ENCODE data around the gene MARCHF2. TPM values are rescaled to one million over a fixed set of nuclear protein-coding genes. Genes with fewer than 3 reads are reported as not detected.

Gene MARCHF2
- polyA plus RNA-seq, 1 donor from 2014 or later: 67.9 TPM

DNA sequence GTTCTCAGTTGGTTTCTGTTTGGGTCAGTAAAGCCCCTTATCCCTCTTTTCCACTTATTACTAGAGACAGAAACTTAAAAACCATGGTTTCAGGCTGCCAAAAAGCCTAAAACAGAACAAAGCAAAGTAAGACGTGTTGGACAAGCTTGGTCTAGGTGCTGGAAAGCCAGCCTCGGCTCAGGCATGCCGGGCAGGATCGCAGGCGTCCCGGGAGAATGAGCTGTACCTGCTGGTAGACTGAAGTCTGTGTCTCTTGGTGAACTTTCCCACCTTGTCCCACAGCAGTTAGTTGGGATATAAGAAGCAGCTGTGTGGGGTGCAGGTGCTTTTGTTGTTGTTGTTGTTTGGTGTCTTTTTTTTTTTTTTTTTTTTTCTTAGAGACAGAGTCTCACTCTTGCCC lies 68.5 kb downstream of the MARCHF2 start:
- Histone ChIP-seq H3K27me3 (ENCODE audit: insufficient read depth, low read depth, low read length) (no peaks in the 10 kb centered on the region), H3K9ac (ENCODE audit: low read length) (no peak overlapping the region), H2AFZ (ENCODE audit: low read depth, low read length) (no peak overlapping the region), H3K9me2 (ENCODE audit: insufficient read depth, low read length) (no peaks in the 10 kb centered on the region), H3K4me3 (ENCODE audit: low read length) (no peak overlapping the region), H3F3A (ENCODE audit: insufficient read depth, low read length, poor library complexity, severe bottlenecking) (no peaks in the 10 kb centered on the region), H3K4me2 (ENCODE audit: low read length) (no peak overlapping the region), H4K20me1 (ENCODE audit: insufficient read depth) (peaks cover 25% of the 10 kb centered on the region), H3K9me3 (ENCODE audit: low read length) (no peaks in the 10 kb centered on the region), H3K79me2 (replicated peaks; ENCODE audit: insufficient read depth, low read length) (peaks cover 40% of the 10 kb centered on the region), H3K36me3 (ENCODE audit: insufficient read depth, low read length) (peaks cover 9% of the 10 kb centered on the region), H3K27ac (ENCODE audit: low read length) (no peak overlapping the region)
- TF ChIP-seq, protein P1, sequence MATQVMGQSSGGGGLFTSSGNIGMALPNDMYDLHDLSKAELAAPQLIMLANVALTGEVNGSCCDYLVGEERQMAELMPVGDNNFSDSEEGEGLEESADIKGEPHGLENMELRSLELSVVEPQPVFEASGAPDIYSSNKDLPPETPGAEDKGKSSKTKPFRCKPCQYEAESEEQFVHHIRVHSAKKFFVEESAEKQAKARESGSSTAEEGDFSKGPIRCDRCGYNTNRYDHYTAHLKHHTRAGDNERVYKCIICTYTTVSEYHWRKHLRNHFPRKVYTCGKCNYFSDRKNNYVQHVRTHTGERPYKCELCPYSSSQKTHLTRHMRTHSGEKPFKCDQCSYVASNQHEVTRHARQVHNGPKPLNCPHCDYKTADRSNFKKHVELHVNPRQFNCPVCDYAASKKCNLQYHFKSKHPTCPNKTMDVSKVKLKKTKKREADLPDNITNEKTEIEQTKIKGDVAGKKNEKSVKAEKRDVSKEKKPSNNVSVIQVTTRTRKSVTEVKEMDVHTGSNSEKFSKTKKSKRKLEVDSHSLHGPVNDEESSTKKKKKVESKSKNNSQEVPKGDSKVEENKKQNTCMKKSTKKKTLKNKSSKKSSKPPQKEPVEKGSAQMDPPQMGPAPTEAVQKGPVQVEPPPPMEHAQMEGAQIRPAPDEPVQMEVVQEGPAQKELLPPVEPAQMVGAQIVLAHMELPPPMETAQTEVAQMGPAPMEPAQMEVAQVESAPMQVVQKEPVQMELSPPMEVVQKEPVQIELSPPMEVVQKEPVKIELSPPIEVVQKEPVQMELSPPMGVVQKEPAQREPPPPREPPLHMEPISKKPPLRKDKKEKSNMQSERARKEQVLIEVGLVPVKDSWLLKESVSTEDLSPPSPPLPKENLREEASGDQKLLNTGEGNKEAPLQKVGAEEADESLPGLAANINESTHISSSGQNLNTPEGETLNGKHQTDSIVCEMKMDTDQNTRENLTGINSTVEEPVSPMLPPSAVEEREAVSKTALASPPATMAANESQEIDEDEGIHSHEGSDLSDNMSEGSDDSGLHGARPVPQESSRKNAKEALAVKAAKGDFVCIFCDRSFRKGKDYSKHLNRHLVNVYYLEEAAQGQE (IDR thresholded peaks at IDR 0.05; ENCODE audit: borderline replicate concordance): no peak
- TF ChIP-seq SMC3 (conservative IDR thresholded peaks at IDR 0.05; ENCODE audit: poor library complexity) (no peak), TAF1 (IDR thresholded peaks at IDR 0.05; ENCODE audit: low read depth) (no peak), POLR2AphosphoS5 (IDR thresholded peaks at IDR 0.05) (no peak), RAD21 (conservative IDR thresholded peaks at IDR 0.05) (no peak), EZH2 (IDR thresholded peaks at IDR 0.05; ENCODE audit: borderline replicate concordance, insufficient read depth, low read length, poor library complexity, severe bottlenecking) (no peak), EP300 (conservative IDR thresholded peaks at IDR 0.05; ENCODE audit: poor library complexity, severe bottlenecking) (no peak), MXI1 (conservative IDR thresholded peaks at IDR 0.05; ENCODE audit: poor library complexity, severe bottlenecking) (no peak)
- TF ChIP-seq, protein P2, sequence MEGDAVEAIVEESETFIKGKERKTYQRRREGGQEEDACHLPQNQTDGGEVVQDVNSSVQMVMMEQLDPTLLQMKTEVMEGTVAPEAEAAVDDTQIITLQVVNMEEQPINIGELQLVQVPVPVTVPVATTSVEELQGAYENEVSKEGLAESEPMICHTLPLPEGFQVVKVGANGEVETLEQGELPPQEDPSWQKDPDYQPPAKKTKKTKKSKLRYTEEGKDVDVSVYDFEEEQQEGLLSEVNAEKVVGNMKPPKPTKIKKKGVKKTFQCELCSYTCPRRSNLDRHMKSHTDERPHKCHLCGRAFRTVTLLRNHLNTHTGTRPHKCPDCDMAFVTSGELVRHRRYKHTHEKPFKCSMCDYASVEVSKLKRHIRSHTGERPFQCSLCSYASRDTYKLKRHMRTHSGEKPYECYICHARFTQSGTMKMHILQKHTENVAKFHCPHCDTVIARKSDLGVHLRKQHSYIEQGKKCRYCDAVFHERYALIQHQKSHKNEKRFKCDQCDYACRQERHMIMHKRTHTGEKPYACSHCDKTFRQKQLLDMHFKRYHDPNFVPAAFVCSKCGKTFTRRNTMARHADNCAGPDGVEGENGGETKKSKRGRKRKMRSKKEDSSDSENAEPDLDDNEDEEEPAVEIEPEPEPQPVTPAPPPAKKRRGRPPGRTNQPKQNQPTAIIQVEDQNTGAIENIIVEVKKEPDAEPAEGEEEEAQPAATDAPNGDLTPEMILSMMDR (IDR thresholded peaks at IDR 0.05; ENCODE audit: poor library complexity, severe bottlenecking): no peak

DNA sequence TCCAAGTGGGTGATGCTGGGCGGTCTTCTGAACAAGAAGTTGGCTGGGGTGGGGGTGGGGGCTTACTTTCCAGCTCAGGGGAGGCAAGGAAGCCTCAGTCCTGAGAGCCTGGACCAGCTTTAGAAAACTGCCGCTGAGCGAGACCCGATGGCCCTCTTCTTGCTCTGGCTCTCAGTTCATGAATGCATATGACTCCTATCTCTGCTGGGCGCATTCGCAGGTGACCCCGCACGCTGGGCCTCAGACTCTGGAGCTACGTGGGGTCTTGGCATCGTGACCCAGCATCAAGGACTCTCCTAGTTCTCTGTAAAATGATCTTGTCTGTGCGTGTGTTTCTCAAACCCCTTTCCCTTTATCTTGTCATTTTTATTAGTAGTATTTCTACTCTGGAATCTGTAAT lies 69.6 kb downstream of the MARCHF2 start:
- no peak overlapping the region for H3K4me3 ChIP-seq (ENCODE audit: low read length)
- peaks cover 25% of the 10 kb centered on the region for H4K20me1 ChIP-seq (ENCODE audit: insufficient read depth)
- no peak overlapping the region for H3K9ac ChIP-seq (ENCODE audit: low read length)
- no peaks in the 10 kb centered on the region for H3K9me2 ChIP-seq (ENCODE audit: insufficient read depth, low read length)
- no peaks in the 10 kb centered on the region for H3F3A ChIP-seq (ENCODE audit: insufficient read depth, low read length, poor library complexity, severe bottlenecking)
- peaks cover 36% of the 10 kb centered on the region for H3K79me2 ChIP-seq (replicated peaks; ENCODE audit: insufficient read depth, low read length)
- no peak overlapping the region for H3K27ac ChIP-seq (ENCODE audit: low read length)
- H3K27me3 ChIP-seq (ENCODE audit: insufficient read depth, low read depth, low read length): no peaks in the 10 kb centered on the region
- H2AFZ ChIP-seq (ENCODE audit: low read depth, low read length): no peak overlapping the region
- H3K4me2 ChIP-seq (ENCODE audit: low read length): no peak overlapping the region
- H3K9me3 ChIP-seq (ENCODE audit: low read length): no peaks in the 10 kb centered on the region
- peaks cover 9% of the 10 kb centered on the region for H3K36me3 ChIP-seq (ENCODE audit: insufficient read depth, low read length)
- TF ChIP-seq, protein P2 (IDR thresholded peaks at IDR 0.05; ENCODE audit: poor library complexity, severe bottlenecking): no peak
- TF ChIP-seq, protein P1 (IDR thresholded peaks at IDR 0.05; ENCODE audit: borderline replicate concordance): no peak
- TF ChIP-seq SMC3 (conservative IDR thresholded peaks at IDR 0.05; ENCODE audit: poor library complexity): no peak
- TF ChIP-seq RAD21 (conservative IDR thresholded peaks at IDR 0.05): no peak
- TF ChIP-seq TAF1 (IDR thresholded peaks at IDR 0.05; ENCODE audit: low read depth): no peak
- TF ChIP-seq EZH2 (IDR thresholded peaks at IDR 0.05; ENCODE audit: borderline replicate concordance, insufficient read depth, low read length, poor library complexity, severe bottlenecking): no peak
- no peak for TF ChIP-seq EP300 (conservative IDR thresholded peaks at IDR 0.05; ENCODE audit: poor library complexity, severe bottlenecking)
- TF ChIP-seq POLR2AphosphoS5 (IDR thresholded peaks at IDR 0.05): no peak
- no peak for TF ChIP-seq MXI1 (conservative IDR thresholded peaks at IDR 0.05; ENCODE audit: poor library complexity, severe bottlenecking)

Data from neural cell (in vitro differentiated cells).